KMS-11 (cell line): ENCODE measurements around the gene BRD8.

Experiments used
- H2AFZ ChIP-seq: fragments of 200-600 bp; sonication (generic); 2 replicates; pipeline ENCODE4 v1.6.1; 2016; ENCODE audit warnings: antibody characterized with exemption, mixed run types, low read depth
- H3K27ac ChIP-seq: fragments of 200-600 bp; sonication (generic); 2 replicates; pipeline ENCODE4 v1.6.1; 2016; ENCODE audit warnings: mild to moderate bottlenecking, mixed run types
- H3K27me3 ChIP-seq: fragments of 200-600 bp; sonication (generic); 2 replicates; pipeline ENCODE4 v1.6.1; 2017; ENCODE audit warnings: mild to moderate bottlenecking, low read depth, mixed run types, moderate library complexity; ENCODE audit not compliant: insufficient read depth
- H3K36me3 ChIP-seq: fragments of 200-600 bp; sonication (generic); 2 replicates; pipeline ENCODE4 v1.6.1; 2017; ENCODE audit warnings: mild to moderate bottlenecking, mixed run types; ENCODE audit not compliant: insufficient read depth
- H3K4me1 ChIP-seq: fragments of 200-600 bp; sonication (generic); 2 replicates; pipeline ENCODE4 v1.6.1; 2016; ENCODE audit warnings: mild to moderate bottlenecking, low read depth, mixed run types; ENCODE audit not compliant: poor library complexity, severe bottlenecking
- H3K4me2 ChIP-seq: fragments of 200-600 bp; sonication (generic); 2 replicates; pipeline ENCODE4 v1.7.0; 2016; ENCODE audit warnings: mild to moderate bottlenecking, mixed run types
- H3K4me3 ChIP-seq: fragments of 200-600 bp; sonication (generic); IDR thresholded peaks from 2 replicates; pipeline ENCODE4 v1.6.1; 2017; ENCODE audit warnings: low read depth, low read length, mixed read lengths; ENCODE audit not compliant: insufficient read depth
- H3K79me2 ChIP-seq: fragments of 200-600 bp; sonication (generic); 2 replicates; pipeline ENCODE4 v1.6.1; 2016; ENCODE audit warnings: low read depth, mixed run types; ENCODE audit not compliant: insufficient read depth
- H3K9ac ChIP-seq: fragments of 200-600 bp; sonication (generic); 2 replicates; pipeline ENCODE4 v1.6.1; 2016; ENCODE audit warnings: mild to moderate bottlenecking, mixed run types
- H4K20me1 ChIP-seq: fragments of 200-600 bp; sonication (generic); 2 replicates; pipeline ENCODE4 v1.6.1; 2016; ENCODE audit warnings: mild to moderate bottlenecking, mixed run types; ENCODE audit not compliant: insufficient read depth
- CTCF ChIP-seq: fragments of 200-600 bp; sonication (generic); conservative IDR thresholded peaks from 2 replicates; pipeline ENCODE4 v1.6.1; 2017; ENCODE audit warnings: low read depth, mild to moderate bottlenecking, antibody characterized with exemption, low read length, moderate library complexity, mixed read lengths

The BRD8 gene

GRCh38 chr5:138102454-138103318, 75.7 kb downstream of the BRD8 start:
- TF ChIP-seq CTCF = no peak
- Histone ChIP-seq H3K27ac (no peak overlapping the region), H3K9ac (no peak overlapping the region), H3K4me3 (no peak overlapping the region), H2AFZ (no peak overlapping the region), H4K20me1 (no peaks in the 10 kb centered on the region), H3K4me1 (no peaks in the 10 kb centered on the region), H3K36me3 (no peaks in the 10 kb centered on the region), H3K27me3 (no peaks in the 10 kb centered on the region), H3K79me2 (no peaks in the 10 kb centered on the region), H3K4me2 (no peak overlapping the region)

GRCh38 chr5:138096997-138097828, 81.2 kb downstream of the BRD8 start:
- H3K27ac ChIP-seq = no peak overlapping the region
- H3K9ac ChIP-seq = no peak overlapping the region
- no peaks in the 10 kb centered on the region for H3K36me3 ChIP-seq
- H2AFZ ChIP-seq = no peak overlapping the region
- H3K4me3 ChIP-seq = no peak overlapping the region
- H4K20me1 ChIP-seq = no peaks in the 10 kb centered on the region
- H3K4me1 ChIP-seq = no peaks in the 10 kb centered on the region
- no peak overlapping the region for H3K4me2 ChIP-seq
- no peak for TF ChIP-seq CTCF
- H3K79me2 ChIP-seq = no peaks in the 10 kb centered on the region
- no peaks in the 10 kb centered on the region for H3K27me3 ChIP-seq

GRCh38 chr5:138096363-138096762, 82.1 kb downstream of the BRD8 start:
- no peaks in the 10 kb centered on the region for H3K79me2 ChIP-seq
- H2AFZ ChIP-seq = no peak overlapping the region
- TF ChIP-seq CTCF = no peak

DNA sequence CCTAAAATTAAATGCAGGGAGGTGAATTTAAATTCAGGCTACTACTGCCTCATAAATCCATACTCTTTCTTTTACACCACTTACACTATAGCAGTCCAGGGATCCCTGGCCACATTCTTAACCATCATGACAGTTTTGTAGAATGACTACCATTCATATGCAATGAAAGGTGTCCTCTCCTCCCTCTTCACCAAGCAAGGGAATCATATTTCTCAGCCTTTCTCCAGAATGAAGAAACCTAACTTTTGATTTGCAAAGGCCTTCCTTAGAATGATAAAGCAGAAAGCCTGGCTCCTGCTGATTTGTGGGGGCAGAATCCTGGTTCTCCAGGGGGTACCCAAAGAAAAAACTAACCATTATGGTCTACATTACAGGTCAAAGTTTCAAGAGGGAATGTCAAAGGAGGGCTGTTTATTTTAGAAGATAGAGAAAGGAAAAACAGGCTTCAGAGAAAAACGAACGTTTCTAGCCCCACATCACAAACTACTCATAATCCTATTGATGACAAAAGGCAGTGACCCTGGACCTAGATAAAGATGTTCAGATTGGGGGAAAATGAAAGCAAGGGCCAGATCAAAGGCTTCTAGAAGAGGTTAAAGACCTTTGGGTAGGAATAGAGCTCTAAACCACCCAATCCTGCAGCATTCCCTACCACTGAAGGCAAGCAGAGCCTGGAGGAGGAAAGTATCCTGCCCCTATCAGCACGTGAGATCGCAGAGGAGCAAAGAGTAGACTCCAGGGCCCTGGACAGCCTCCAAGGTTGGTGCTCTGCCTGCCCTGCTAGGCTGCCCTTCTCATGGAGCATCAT, 83.1 kb downstream of the BRD8 start:
- Histone ChIP-seq H3K79me2 (no peaks in the 10 kb centered on the region), H3K4me2 (no peak overlapping the region), H3K4me1 (no peaks in the 10 kb centered on the region), H3K9ac (no peak overlapping the region), H2AFZ (no peak overlapping the region), H4K20me1 (no peaks in the 10 kb centered on the region), H3K27ac (no peak overlapping the region), H3K4me3 (no peak overlapping the region), H3K27me3 (no peaks in the 10 kb centered on the region), H3K36me3 (no peaks in the 10 kb centered on the region)
- no peak for TF ChIP-seq CTCF

More at GRCh38 chr5:138096363-138096762, 82.1 kb downstream of the BRD8 start:
- no peak overlapping the region for H3K4me3 ChIP-seq
- no peaks in the 10 kb centered on the region for H3K27me3 ChIP-seq
- H3K4me1 ChIP-seq = no peaks in the 10 kb centered on the region
- H3K36me3 ChIP-seq = no peaks in the 10 kb centered on the region
- H3K9ac ChIP-seq = no peak overlapping the region
- no peak overlapping the region for H3K27ac ChIP-seq
- no peaks in the 10 kb centered on the region for H4K20me1 ChIP-seq
- H3K4me2 ChIP-seq = no peak overlapping the region
